Activated T-cell treated with anti-CD3 and anti-CD28 coated beads for 1 hour (primary cell): ENCODE results near the gene SYCP3.
"Not testable (repeated sequence)": the region's sequence is repeated elsewhere in the genome, so short reads cannot be mapped to it uniquely, and the experiment has no call there.

ENCODE experiments used
- DNase-seq: peaks from one replicate; pipeline ENCODE4 v3.0.0-alpha.2; 2020; ENCODE audit warnings: low read depth

The SYCP3 gene

GRCh38 chr12:101759396-101760047 lies 20.3 kb upstream of the SYCP3 start:
- no peak for DNase-seq

DNA sequence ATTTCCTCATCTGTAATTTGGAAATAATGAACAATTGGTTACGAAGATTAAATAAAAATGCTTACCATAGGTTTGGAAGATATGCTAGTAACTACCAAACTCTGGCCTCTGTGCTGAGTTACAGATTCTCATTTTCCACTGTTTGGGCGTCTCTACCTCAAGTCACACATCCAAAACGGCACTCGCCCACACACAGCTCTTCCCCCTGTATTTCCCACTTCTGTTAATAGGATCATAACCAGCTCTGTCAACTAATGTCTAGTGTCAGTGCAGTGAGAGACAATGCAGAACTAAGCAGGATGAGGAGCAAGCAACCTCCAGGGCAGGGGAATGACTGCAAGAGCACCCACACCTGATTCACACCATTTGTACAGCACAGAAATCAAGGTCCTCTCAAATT lies 10.9 kb upstream of the SYCP3 start:
- no peak for DNase-seq

DNA sequence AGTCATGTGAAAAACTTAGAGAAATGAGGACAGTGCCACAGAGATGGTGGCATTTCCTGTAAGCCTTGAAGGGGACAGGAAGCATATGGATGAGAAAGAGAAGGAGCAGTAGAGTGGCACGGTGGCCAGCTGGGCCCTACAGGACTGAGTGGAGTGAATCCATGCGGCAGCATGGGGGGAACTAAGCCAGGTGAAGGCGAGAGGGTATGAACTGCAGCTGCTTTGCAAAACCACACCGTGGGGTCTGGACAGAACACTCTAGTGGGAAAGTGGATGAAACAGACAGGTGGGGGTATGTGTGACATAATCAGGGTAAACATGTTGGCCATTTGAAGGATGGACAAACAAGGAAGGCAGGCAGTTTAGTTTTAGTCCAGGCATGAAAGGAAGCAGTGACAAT lies 10.4 kb upstream of the SYCP3 start:
- no peak for DNase-seq

- no peak for DNase-seq
Observed at GRCh38 chr12:101748907-101749306, 9.6 kb upstream of the SYCP3 start.

GRCh38 chr12:101747697-101748096 lies 8.4 kb upstream of the SYCP3 start:
- no peak for DNase-seq

DNA sequence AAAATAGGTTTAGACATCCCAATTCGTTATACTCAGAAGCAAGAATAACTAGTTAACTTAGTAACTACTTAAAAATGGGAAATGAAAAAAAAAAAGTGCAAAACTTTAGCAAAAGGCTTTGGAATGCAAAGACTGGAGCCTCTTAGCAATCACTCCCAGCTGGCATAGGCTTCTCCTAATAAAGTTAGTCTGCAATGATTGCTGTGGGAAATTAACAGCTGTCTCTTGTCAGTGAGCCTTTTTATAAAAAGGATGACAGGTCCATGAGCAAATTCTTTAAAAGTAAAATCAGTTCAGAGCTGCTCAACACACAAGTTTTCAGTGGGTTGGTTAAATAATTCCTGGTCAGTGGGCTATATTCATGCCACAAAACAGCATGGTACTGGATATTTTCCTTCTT lies 7.4 kb upstream of the SYCP3 start:
- DNase-seq = no peak

- DNase-seq = no peak
Observed at GRCh38 chr12:101746196-101746595, 6.9 kb upstream of the SYCP3 start.

DNA sequence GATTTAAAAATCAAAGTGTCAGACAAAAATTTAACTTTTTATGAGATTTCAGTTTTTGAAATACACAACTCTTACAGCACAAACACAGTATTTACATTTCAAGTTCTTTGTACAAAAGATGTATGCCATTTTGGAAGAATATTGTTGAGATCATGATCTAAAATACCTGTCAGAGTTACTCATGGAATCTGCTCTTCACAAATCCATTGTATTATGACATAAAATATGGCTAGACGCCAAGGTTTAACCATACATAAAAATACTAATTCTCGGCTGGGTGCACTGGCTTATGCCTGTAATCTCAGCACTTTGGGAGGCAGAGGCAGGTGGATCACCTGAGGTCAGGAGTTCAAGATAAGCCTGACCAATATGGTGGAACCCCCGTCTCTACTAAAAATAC lies 6.2 kb upstream of the SYCP3 start:
- DNase-seq = no peak

DNA sequence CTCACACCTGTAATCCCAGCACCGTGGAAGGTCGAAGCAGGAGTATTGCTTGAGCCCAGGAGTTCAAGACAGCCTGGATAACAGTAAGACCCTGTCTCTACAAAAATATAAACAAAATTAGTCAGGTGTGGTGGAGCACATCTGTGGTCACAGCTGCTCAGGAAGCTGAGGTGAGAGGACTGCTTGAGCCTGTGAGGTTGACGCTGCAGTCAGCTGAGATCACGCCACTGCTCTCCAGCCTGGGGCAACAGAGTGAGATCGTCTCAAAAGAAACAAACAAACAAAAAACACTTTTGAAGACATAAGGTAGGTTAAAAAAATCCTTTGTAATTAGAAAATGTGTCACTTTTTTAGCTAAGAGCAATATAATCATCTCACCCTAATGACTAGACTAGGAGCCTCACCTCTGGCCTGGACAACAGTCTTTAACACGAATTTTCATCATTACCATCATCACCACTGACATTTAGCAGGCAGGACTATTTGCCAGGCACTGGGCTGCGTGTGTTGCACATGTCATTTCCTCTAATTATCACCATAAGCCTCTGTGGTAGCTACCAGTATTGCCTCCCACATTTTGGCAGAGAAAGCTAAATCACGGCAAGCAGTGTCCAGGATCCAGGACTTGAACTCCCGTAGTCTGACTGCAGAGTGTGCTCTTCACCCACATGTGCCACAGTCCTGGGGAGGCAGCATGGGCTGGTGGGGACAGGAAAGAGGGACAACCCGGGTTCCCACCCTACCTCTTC lies 4.6 kb upstream of the SYCP3 start:
- DNase-seq = no peak

GRCh38 chr12:101743242-101743641 lies 4.0 kb upstream of the SYCP3 start:
- DNase-seq = no peak

DNA sequence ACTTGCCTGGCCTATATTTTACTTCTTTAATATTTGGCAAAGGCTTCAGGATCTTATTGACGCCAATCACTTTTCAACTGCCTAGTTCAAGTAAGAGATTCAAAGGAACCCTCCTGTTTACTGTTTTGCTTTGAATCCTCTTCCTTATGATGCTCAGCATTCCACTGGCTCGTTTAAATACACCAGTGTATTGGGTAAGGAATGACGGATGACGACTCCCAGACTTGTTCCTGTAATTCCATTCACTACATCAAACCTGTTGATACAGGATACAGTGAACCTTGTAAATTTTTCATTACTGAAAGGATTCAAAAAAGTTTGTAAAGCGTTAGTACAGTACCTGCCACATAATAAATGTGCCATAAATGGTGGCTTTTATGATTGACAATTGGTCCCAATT lies 1.7 kb upstream of the SYCP3 start:
- DNase-seq = no peak

GRCh38 chr12:101740566-101740965 lies 1.3 kb upstream of the SYCP3 start:
- DNase-seq = no peak

- no peak for DNase-seq
Observed at GRCh38 chr12:101737476-101737875, 1.8 kb downstream of the SYCP3 start.

DNA sequence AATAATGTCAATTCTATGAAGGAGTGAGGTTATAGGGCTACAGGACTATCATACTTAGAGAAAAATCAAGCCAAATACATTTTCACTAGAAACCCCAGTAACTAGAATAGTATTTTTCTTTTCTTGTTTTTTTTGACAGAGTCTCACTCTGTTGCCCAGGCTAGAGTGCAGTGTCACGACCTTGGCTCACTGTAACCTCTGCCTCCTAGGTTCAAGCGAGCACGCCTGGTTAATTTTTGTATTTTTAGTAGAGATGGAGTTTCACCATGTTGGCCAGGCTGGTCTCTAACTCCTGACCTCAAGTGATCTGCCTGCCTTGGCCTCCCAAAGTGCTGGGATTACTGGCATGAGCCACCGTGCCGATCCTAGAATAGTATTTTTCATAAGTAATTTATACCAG lies 4.8 kb downstream of the SYCP3 start:
- not testable (repeated sequence) for DNase-seq

GRCh38 chr12:101733166-101733565 lies 6.1 kb downstream of the SYCP3 start:
- no peak for DNase-seq

DNA sequence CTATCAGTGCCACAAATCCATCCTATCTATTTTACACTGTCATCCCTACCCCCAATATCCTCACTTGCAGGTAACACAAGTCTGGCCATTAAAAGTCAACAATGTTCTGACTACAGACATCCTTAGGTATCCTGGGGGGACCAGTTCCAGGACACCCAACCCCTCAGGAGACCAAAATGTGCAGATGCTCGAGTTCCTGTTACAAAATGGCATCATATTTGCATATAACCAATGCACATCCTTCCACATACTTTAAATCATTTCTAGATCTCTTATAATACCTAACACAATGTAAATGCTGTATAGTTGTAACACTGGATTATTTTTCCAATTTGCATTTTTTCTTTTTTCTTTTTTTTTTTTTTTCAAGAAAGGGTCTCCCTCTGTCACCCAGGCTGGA lies 6.9 kb downstream of the SYCP3 start:
- DNase-seq = no peak

- DNase-seq = no peak
Observed at GRCh38 chr12:101729842-101730241, 9.4 kb downstream of the SYCP3 start.

GRCh38 chr12:101727098-101727497 lies 12.2 kb downstream of the SYCP3 start:
- no peak for DNase-seq

- no peak for DNase-seq
Observed at GRCh38 chr12:101722392-101722791, 16.9 kb downstream of the SYCP3 start.

DNA sequence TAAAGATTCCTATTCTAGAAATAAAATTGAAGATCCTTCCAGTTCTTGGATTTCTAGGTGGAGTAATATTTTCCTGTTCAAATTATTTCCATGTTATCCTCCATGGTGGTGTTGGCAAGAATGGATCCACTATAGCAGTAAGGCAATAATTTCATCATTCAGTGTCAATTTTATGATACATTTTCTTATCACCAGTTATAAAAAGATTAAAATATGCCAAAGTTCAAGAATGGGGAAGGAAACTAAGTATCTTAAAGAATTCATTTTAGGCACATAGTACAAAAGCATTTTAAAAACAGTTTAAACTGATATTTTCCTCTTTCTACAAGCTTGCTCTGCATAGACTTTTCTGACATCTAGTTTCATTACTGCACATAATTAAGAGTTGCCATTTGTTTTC lies 19.1 kb downstream of the SYCP3 start:
- no peak for DNase-seq

DNA sequence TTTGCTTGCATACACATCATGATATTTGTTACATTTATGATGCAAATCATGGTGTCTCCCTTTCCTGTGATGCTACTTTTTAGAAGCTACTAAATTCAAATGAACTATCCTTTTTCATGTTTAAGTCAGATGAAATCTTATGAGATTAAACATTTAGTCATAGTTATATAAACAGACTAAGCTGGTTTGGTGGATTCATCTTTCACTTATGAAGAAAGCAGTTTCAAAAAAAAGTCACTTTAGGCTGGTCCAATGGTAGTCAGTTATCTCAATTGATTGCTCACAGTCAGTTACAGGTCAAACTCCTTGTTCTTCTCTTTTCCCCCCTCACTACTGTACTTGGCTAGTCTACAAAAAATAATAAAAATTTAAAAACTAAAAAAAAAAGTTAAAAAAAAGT lies 19.7 kb downstream of the SYCP3 start:
- DNase-seq = no peak

DNA sequence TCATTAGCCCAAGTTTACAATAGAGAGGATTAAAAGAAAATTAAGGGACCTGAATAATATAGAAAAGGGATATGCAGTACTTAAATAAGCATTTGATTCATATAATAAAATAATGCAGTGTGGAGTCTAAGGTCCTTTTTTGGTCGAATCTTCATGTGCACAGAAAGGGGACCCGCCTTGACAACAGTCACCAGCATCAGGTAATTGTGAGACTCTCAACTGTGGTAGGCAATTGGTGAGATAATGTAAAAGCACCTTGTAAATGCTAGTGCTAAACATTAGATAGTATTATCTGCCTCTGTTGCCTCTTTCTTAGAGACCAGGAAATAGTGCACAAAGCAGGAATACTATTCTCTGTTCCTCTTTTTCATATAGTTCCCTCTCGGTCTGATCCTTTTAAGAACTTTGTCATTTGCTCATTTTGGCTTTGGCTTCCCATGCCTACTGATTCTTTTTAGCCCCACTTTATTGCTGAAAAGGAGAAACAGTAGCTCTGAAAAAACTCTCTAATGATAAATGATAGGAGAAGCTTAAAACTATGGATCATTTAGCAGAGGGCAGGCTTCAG lies 24.3 kb downstream of the SYCP3 start:
- DNase-seq = no peak

DNA sequence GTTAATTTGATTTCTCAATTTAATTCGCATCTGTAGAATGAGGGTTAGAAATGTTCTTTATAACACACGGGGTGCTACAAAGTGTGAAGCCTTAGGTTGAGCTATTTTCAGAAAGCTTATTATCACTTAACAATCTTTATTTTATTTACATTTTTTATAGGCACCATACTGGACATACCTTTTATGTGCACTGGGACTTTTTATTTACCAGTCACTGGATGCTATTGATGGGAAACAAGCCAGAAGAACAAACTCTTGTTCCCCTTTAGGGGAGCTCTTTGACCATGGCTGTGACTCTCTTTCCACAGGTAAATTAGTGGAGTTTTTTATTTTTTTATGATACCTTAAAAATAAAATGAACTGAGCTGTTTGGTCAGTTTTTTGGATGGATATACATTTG lies 25.3 kb downstream of the SYCP3 start:
- no peak for DNase-seq
